Choroid plexus epithelial cell (primary cell): Measurements from ENCODE around the gene ARHGAP26.
A peak's percentile ranks its signal among the peaks of the same experiment; 100 is the strongest.

ENCODE experiments used
- DNase-seq: peaks from one replicate; pipeline ENCODE4 v3.0.0-alpha.2; 2010; ENCODE audit warnings: low read depth
- H3K4me3 ChIP-seq: 2 replicates; pipeline ENCODE4 v1.5.1; 2011; ENCODE audit warnings: low read depth, mild to moderate bottlenecking, control low read depth, low read length, moderate library complexity
- CTCF ChIP-seq: conservative IDR thresholded peaks from 2 replicates; pipeline ENCODE4 v1.5.1; 2011; ENCODE audit warnings: low read depth, mild to moderate bottlenecking, control low read depth, inconsistent platforms, low read length, moderate library complexity

ARHGAP26 gene

GRCh38 chr5:143177263-143177983, 407.2 kb downstream of the ARHGAP26 start:
- TF ChIP-seq CTCF: no peak
- H3K4me3 ChIP-seq: no peak overlapping the region
- peak; percentile 59 for DNase-seq

- no peak for TF ChIP-seq CTCF
- DNase-seq: no peak
- H3K4me3 ChIP-seq: no peak overlapping the region
These were observed 409.1 kb downstream of the ARHGAP26 start for GRCh38 chr5:143179126-143179740.

GRCh38 chr5:143180751-143181150, 410.6 kb downstream of the ARHGAP26 start:
- no peak for TF ChIP-seq CTCF
- no peak for DNase-seq
- no peak overlapping the region for H3K4me3 ChIP-seq

GRCh38 chr5:143181173-143181572, 411.0 kb downstream of the ARHGAP26 start:
- H3K4me3 ChIP-seq: no peak overlapping the region
- TF ChIP-seq CTCF: no peak
- DNase-seq: no peak

- no peak for TF ChIP-seq CTCF
- DNase-seq: peak; percentile 43
- no peak overlapping the region for H3K4me3 ChIP-seq
These were observed 411.9 kb downstream of the ARHGAP26 start for GRCh38 chr5:143182106-143182505.

- peak; percentile 13 for TF ChIP-seq CTCF
- H3K4me3 ChIP-seq: no peak overlapping the region
- peak; percentile 83 for DNase-seq
These were observed 413.0 kb downstream of the ARHGAP26 start for GRCh38 chr5:143182901-143183820.
